Measurements from ENCODE around the gene HTR3D. TPM values are rescaled to one million over a fixed set of nuclear protein-coding genes. Genes with fewer than 3 reads are reported as not detected.
"Not testable (repeated sequence)": the region's sequence is repeated elsewhere in the genome, so short reads cannot be mapped to it uniquely, and the experiment has no call there.

The HTR3D gene
- total and polyA plus RNA-seq, 2 of the 13 experiments (the other 11 are each of a cell fraction or from before 2014, with no cell fraction given): not detected

DNA sequence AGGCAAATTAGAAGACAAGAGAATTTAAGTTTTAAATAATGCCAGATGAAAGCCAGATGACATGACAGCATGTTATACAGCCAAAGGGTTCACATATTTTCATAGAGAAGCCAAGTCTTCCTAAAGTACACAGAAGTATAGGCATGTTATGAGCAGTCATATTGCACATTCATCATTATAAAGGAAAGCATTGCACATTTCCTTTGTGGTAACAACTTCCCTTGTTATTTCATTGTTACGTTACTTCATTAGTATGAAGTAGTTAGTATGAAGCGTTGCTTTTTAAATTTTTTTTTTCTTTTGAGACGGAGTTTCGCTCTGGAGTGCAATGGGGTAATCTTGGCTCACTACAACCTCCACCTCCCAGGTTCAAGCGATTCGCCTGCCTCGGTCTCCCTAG, 9.2 kb upstream of the HTR3D start (continued):
- TF ChIP-seq, protein P1, sequence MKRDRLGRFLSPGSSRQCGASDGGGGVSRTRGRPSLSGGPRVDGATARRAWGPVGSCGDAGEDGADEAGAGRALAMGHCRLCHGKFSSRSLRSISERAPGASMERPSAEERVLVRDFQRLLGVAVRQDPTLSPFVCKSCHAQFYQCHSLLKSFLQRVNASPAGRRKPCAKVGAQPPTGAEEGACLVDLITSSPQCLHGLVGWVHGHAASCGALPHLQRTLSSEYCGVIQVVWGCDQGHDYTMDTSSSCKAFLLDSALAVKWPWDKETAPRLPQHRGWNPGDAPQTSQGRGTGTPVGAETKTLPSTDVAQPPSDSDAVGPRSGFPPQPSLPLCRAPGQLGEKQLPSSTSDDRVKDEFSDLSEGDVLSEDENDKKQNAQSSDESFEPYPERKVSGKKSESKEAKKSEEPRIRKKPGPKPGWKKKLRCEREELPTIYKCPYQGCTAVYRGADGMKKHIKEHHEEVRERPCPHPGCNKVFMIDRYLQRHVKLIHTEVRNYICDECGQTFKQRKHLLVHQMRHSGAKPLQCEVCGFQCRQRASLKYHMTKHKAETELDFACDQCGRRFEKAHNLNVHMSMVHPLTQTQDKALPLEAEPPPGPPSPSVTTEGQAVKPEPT (CRISPR knock-in tag; IDR thresholded peaks at IDR 0.05; ENCODE audit: low read depth): no peak
- TF ChIP-seq RFX1 (IDR thresholded peaks at IDR 0.05) (no peak), ZNF772 (CRISPR knock-in tag; IDR thresholded peaks at IDR 0.05) (no peak), ZKSCAN1 (IDR thresholded peaks at IDR 0.05; ENCODE audit: low read length) (no peak)

DNA sequence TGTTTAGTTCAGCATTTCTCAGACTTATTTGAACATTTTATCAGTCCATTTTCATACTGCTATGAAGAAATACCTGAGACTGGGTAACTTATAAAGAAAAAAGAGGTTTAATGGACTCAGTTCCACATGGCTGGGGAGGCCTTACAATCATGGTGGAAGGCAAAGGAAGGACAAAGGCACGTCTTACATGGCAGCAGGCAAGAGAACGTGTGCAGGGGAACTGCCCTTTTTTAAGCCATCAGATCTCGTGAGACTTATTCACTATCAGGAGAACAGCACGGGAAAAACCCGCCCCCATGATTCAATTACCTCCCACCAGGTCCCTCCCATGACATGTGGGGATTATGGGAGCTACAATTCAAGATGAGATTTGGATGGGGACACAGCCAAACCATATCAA, 6.3 kb upstream of the HTR3D start:
- H2AFZ ChIP-seq (ENCODE audit: low read length); H3K4me1 ChIP-seq (ENCODE audit: insufficient read depth, low read length); in situ Hi-C loops (cut with HindIII; ENCODE audit: extremely low pct_ligation_motif_present, low pct_unique_long_range_greater_than_20kb); H3K4me2 ChIP-seq (ENCODE audit: low read depth, low read length); H3K36me3 ChIP-seq (replicated peaks in 1 of 2; ENCODE audit: control insufficient read depth in 1 of 2, insufficient read depth in 2 of 2, low read length in 2 of 2); DNase-seq (ENCODE audit: low spot score); H3K79me2 ChIP-seq (ENCODE audit: insufficient read depth, low read length); H4K20me1 ChIP-seq (ENCODE audit: insufficient read depth, low read length); FAIRE-seq; H3K9ac ChIP-seq (ENCODE audit: insufficient read depth, low read depth, low read length); H3K27ac ChIP-seq (ENCODE audit: extremely low read length, insufficient read depth, low read length); CTCF ChIA-PET (ENCODE audit: low intra/inter-chr PET ratio, low total read pairs); H3K27me3 ChIP-seq (ENCODE audit: control insufficient read depth in 1 of 2, insufficient read depth in 2 of 2, low read length in 2 of 2); H3K4me3 ChIP-seq (replicated peaks in 1 of 3; ENCODE audit: insufficient read depth in 1 of 3, low read depth in 2 of 3, low read length in 3 of 3); ATAC-seq; H3K9me3 ChIP-seq (ENCODE audit: low read length); BruUV-seq (replicated peaks); intact Hi-C loops (cut with micrococcal nuclease; ENCODE audit: unreplicated experiment); POLR2A ChIA-PET: not testable (repeated sequence)
- TF ChIP-seq ZNF430 (CRISPR knock-in tag; IDR thresholded peaks at IDR 0.05): peak; percentile 63
- 11% methylated on average over 5 of the region's 5 CpGs for WGBS (ENCODE audit: low lambda C conversion rate)

DNA sequence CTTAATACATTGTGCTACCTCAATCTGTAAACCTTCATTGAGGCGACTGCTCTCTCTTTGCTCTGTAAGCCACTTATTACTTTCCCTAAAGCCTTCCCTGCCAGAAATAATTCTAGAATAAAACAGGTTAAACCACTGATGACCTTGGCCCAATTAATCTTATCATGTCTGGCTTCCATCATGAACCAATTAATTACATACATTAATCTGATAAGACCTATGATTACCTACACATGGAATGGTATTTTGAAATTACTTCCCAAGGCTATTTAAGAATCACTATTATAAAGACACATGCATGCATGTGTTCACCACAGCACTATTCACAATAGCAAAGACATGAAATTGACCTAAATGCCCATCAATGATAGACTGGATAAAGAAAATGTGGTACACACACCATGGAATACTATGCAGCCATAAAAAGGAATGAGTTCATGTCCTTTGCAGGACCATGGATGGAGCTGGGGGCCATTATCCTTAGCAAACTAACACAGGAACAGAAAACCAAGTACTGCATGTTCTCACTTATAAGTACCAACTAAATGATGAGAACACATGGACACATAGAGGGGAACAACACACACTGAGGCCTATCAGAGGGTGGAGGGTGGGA, 3.2 kb upstream of the HTR3D start:
- H3K9ac ChIP-seq (ENCODE audit: insufficient read depth, low read depth, low read length); ATAC-seq; H3K4me1 ChIP-seq (ENCODE audit: insufficient read depth, low read length); FAIRE-seq; DNase-seq (ENCODE audit: low spot score); H3K36me3 ChIP-seq (replicated peaks in 1 of 2; ENCODE audit: control insufficient read depth in 1 of 2, insufficient read depth in 2 of 2, low read length in 2 of 2); CTCF ChIA-PET (ENCODE audit: low intra/inter-chr PET ratio, low total read pairs); H4K20me1 ChIP-seq (ENCODE audit: insufficient read depth, low read length); in situ Hi-C loops (cut with HindIII; ENCODE audit: extremely low pct_ligation_motif_present, low pct_unique_long_range_greater_than_20kb); H3K27ac ChIP-seq (ENCODE audit: extremely low read length, insufficient read depth, low read length); POLR2A ChIA-PET; H3K79me2 ChIP-seq (ENCODE audit: insufficient read depth, low read length); intact Hi-C loops (cut with micrococcal nuclease; ENCODE audit: unreplicated experiment); H3K4me3 ChIP-seq (replicated peaks in 1 of 3; ENCODE audit: insufficient read depth in 1 of 3, low read depth in 2 of 3, low read length in 3 of 3); H3K27me3 ChIP-seq (ENCODE audit: control insufficient read depth in 1 of 2, insufficient read depth in 2 of 2, low read length in 2 of 2); H3K4me2 ChIP-seq (ENCODE audit: low read depth, low read length); H2AFZ ChIP-seq (ENCODE audit: low read length); BruUV-seq (replicated peaks); H3K9me3 ChIP-seq (ENCODE audit: low read length): not testable (repeated sequence)
- 76% methylated on average over 1 of the region's 1 CpG for whole genome bisulfite sequencing (ENCODE audit: low lambda C conversion rate)

Data from HepG2 (cell line).